Kidney glomerular epithelial cell (primary cell): ENCODE data around the gene EIF2S2.

Source experiments
- DNase-seq: peaks from one replicate; lab custom pipeline; 2025; lab: John Stamatoyannopoulos, UW

The EIF2S2 gene

DNA sequence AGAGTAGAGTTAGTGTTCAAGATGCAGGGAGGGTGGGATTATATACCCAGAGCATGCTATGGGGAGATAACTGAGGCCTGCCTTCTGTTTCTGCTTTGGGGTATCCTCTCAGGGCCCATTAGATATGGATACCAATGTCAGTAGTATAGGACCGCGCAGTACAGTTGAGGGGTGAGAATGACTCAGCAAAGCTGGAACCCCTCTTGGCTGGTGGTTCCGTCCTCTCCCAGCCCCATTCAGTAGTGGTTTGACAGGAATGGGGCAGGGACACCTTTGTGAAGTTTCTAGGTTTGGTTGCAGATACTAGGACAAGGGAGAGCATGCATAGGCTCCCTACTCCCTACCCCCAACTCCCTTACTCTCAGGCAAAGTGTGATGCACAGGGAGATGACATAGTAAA is 47.8 kb downstream of the EIF2S2 start:
- DNase-seq: no peak

DNA sequence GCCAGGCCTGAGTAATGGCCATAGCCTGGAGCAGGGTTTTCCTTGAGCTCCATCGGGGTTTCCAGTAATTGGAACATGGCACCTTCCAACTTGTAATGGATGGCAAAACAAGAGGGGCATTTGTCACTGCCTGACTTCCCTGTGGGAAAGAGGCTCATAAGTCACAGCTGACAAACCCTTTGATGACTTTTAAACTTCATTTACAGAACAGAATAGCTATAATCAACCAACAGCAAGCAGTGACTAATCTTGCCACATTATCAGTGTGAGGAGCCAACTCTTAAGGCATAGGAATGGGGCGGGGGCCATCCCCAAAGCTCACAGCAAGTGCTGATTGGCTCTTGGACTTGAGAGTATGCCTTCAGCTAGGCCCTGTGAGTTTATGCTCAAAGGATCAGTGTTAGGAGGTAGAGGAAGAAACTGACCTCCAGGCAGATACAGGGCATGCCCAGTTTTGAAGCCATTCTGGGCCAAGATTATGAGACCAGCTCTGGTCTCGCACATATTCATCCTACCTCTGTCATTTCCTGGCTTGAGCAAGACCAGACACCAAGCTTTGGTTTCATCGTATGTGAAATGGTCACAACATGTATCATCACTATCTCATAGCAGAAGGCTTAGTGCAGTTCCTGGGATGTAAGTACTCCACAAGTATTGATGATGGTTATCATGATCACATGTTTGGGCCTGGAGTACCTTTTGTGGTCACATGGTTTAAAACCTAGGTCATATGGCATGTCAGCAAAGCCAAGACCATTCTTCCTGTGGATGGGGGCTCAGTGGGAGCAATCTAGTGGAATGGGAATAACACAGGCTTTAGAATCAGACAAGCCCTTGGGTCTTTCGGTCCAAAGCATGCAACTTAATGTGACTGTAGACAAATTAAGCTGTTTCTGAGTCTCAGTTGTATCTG is 49.2 kb downstream of the EIF2S2 start:
- DNase-seq: no peak

DNA sequence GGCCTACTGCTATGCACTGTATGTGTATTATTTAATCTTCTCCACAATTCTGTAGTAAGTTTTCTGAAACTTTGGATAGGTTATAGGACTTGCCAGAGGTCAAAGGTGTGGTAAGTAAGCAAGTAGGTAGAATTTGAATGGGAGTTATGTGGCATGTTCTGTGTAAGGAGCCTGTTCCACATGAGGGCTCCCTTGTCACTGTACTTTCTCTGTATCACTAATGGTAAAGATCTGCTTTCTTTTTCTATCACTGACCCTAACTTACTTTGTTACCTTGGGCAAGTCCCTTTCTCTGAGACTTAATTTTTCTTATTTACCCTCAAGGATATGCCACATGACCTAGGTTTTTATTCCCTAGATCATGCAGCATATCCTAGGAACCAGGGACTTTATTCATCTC is 50.3 kb downstream of the EIF2S2 start:
- DNase-seq: no peak

DNA sequence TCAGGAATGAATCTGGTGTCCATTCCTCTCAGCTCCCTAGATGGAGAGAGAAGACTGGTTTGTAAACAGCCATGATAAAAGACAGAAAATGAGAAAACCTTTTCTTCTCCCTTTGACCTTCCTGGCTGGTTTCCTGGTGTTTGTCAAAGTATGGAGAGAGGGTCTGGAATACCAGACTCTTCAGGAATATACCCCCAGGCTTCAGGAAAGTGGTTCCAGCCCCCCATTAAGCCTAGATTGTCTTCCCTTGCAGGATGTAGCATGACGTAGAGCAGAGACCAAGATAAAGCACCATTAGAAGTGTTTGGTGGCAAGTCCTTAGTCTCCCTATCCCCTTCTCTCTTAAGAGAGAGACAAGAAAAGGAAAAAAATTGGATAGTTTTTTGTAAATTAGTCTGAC is 51.1 kb downstream of the EIF2S2 start:
- no peak for DNase-seq

DNA sequence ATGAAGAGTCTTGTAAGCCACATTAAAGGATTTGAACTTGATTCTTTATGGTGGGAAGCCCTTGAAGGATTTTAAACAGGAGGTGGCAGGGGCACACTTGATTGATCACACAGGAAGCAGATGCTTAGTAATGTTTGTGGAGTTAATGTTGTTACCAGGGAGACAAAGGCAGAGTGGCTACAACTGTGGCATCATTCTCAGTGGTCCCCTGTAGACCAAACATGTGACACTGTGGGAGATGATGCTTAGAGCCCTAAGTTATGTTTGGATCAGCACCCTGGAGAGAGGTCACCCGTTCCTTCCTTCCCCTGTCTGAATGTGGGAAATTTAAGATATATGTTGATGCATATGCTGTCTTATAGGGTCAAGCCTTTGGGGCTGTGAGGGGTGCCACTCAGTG is 53.2 kb downstream of the EIF2S2 start:
- DNase-seq: peak; percentile 14

DNA sequence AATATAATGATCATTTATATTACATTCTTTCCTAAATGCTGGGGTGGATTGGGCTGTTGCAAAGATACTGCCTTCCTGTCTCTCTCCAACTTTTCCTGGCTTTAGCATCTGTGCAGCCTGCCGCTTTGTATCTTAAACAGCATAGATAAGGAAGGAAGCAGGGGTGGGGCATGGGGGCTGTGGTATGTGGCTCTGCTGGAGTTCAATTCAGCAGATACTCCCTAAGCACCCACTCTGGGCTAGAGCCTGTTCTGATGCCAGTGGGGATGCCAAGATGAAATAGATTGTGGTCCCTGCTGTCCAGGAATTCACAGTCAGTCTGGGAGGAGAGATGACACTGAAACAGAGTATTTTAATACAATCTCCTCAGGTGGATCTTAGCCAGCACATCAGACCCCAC is 56.8 kb downstream of the EIF2S2 start:
- DNase-seq: no peak

DNA sequence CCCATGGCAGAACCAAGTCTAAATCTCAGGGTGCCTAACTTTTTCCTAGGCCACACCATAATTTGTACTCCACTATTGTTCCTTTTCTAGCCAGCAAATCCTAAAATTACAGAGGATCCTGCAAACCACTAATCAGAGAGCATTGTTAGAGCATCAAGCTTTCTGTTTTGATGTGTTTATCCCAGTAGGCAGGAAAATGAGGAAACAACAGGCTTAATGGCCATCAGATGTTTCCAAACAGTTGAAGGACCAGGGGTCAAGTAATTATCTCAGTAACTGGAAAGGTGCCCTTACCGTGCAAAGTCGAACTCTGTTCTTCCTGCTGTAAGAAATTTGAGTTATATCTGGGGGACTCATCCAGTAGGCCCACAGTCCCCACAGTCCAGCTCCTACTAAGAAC is 59.6 kb downstream of the EIF2S2 start:
- DNase-seq: no peak

DNA sequence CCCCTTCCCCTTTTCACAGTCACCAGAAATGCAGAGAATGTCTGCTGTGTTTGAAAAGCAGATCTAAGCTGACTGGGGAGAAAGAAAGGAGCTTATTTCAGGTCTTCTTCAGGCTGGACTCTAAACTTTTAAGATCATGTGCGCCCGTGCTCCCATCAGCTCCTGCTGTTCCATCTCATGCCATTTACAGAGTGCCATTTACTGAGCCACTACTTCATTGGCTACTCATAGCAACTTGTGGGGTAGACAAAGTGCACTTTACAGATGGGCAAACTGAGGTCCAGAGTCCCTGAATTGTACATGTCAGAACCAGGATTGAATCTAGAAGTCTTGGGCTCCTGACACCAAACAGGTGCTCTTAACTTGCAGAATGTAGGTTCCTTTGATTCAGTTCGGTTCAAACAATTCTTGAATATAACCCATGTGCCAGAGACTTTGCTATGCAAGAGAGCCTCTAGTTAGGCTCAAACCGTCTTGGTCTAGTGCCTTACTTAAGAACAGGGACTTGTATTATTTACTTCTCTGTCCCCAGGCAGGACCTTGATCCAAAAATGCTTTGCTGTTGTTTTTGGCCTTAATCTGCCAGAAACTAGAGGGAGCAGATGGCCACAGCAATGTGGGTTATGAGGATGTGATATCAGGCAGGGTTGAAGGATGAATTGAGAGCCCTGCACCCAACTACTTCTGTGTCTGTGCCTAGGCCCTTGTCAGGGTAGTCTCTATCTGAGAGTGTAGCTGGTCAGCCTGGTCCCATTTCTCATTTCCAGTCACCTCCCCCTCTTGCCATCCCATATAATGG is 61.9 kb downstream of the EIF2S2 start:
- DNase-seq: no peak

DNA sequence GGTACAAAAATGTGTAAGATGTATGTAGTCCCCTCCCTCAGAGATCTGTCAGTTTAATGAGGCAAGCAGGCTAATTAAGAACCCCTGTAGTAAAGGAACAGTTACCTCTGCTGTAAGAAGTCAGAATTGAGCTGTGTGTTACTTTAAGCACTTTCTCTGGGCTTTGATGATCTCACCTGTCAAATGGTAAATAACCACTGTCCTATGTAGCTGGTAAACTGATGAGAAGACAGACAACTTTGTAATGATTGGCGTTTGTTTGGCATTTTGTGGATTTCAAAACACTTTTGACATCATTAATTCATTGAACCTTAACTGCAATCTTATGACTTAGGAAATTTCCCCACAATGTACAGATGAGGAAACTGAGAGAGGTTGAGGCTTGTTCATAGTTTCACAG is 62.7 kb downstream of the EIF2S2 start:
- DNase-seq: no peak

DNA sequence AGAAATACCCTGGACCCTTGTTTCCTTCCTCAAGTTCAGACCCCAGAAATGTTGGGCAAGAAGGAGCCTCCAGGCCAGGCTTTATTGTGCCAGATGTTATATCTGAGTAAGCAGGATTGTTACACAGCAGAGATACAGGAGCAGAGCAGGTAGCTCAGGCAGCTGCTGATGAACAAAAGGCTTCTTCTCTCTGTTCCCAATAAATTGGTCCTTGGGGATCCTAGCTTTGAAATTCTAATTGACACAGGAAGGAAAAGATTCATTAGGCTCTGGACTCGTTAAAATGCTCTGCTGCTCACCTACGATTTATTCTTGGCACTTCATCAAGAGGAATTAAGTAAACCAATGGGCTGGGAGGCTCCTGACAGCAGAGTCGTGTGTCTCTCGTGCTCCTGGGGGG is 64.1 kb downstream of the EIF2S2 start:
- no peak for DNase-seq

DNA sequence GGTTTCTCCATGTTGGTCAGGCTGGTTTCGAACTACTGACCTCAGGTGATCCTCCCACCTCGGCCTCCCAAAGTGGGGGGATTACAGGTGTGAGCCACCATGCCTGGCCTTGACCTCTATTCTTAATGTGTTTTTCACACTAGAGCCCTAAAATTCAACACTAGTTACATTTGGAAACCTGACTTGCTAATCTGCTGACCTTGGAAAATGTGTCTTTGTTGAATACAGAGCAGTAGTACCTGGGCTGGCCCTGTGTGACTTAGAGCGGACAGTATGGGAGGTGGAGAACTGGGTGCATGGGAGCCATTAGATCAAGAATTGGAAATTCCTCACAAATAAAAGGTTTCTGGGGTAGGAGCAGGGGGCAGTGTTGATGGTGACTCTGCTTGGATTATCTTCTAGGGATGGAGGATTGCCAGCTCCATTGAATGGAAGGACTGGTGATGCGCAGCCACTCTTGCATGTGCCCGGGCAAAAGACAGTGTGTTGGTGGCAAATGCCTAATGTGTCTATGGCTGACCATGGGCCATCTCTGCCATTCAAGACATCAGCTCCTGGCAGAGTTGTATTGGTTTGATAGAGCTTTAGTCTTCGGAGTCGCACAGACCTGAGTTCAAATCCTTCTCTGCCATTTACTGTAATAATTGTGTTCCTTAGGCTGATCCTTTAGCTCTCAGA is 64.9 kb downstream of the EIF2S2 start:
- DNase-seq: no peak

DNA sequence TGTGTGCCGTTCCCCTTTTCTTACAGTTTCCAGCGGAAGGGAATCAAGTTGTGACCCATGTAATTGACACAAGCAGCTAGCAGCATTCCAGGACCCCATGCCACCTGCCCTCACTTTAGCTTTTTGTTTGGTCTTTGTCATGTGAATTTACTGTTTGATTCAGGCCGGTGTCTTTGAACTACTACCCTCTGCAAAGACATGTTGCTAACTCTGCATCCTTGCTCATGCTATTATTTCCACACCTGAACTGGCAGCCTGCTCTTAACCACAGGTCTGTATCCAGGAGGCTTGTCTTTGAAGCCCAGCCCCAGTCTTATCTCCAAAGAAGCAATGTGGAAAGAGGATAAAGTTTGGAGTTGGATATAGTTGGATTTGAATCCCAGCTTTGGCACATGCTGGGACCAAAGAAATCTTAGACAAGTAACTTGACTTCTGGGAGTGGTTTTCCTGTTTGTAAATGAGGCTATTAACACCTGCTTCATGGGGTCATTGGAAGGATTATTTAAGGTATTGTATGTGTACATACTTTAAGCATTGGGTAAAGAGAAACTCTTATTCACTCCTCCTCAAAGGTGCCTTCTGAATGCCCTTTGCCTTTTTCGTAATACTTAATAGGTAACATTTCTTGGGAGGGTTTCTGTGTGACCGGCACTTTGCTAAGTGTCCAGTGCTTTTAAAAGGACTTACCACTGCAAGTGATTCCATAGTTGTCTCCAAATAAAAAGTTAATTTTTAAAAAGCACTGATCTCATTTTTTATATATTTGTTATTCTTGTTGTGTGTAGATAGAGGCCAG is 65.9 kb downstream of the EIF2S2 start:
- DNase-seq: no peak

DNA sequence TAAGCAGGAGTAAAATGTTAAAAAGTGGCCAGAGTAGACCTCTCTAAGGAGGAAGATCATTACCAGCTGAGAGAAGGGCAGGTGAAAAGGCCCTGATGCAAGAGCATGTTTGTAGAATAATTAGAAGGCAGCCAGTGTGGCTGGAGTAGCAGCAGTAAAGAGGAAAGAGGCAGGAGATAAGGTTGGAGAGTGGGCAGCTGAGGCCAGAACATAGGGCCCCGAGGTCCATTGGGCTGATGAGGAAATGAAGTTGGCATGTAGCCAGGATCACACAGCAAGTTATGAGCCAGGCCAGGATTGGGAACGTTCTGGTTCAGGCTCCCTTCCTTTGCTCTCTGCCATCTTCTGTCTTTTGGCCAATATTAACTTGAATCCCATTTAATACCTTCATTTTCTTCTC is 66.7 kb downstream of the EIF2S2 start:
- no peak for DNase-seq

DNA sequence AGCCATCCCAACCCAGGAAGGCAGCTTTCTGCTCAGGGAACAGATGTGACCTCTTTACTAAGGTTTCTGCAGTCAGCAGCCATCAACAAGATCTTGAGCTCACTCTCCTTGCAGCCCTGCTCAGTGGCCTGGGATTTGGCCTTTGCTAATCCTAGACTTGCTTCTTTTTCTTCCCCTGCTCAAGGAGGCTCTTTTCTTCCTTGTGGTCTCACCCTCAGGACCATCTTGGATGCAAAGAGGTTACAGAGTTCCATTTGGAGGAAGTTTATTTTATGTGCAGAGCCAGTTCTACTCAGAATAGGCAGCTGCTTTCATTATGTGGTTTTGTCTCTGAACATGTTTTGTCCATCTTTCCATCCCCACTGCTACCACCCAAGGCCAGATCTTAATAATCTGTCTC is 69.0 kb downstream of the EIF2S2 start:
- no peak for DNase-seq

DNA sequence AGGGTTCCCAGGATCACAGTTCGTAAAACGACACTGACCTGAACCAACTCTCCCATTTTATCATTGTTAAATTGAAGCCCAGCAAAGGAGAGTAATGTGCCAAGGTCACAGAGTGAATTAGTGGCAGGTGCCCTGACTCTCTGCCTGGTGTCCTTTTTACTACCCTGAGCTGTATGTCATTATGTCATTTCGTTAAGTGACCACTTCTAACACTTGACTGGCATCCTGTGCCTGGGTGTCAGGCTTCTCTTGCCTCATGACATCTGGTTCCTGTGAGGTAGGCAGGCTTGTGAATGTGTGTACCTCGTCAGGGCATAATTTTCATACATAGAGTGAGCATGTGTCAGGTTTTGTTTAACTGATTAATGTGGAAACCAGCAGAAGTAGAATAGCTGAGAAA is 69.8 kb downstream of the EIF2S2 start:
- no peak for DNase-seq

DNA sequence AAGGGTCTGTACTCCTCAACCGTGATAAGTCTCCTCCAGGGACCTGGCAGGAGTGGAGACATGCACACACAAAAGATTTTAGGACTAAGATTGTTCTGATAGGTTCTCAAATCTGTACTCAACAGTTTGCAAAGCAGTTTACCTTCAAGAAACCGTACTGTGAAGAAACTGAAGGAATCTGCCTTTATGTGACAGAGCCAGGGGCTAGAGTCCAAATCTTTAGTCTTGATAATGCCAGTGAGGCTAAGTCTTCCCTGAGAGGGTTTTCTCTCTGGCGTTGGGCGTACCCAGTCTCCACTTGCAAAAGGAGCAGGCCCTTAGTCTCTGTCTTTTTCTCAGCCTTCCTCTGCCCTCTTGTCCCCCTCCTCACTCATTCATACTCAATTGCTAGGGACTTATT is 70.8 kb downstream of the EIF2S2 start:
- no peak for DNase-seq

DNA sequence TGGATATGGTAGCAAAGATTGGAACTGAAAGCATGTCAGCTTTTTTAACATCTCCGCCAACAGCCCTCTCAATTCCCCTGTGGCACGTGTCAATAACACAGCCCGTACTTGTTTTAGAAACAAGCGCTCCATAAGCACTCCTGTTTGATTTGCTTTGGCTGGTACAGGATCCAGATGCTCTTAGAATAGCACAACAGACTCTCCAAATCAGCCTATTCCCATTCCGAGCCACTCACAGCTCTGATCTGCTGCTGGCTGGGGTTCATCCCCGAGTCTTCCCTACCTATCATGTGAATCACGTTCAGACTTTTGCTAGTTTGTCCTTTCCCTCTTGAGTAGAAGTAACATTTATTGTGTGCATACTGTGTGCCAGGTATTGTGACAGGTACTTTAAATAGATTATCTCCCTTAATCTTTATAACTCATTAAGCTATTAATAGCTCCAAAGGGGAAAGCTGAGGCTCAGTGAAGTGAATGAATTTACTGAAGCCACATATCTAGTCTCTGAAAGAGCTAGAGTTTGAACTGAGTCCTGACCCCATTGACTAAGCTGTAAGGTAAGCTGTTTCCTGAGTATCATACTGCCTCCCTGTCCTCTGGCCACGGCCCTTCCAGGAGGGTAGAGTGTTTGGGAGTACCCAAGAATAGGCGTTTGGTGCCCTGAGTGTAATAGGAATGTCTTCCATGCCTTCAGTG is 71.6 kb downstream of the EIF2S2 start:
- no peak for DNase-seq
